HG03064 (cell line): ENCODE results near the gene CC2D1A.

Source experiments
- ATAC-seq: cut with Tn5 transposase; IDR thresholded peaks from one replicate; pipeline ENCODE4 v1.9.1; 2021; ENCODE audit warnings: low read depth; ENCODE audit not compliant: unreplicated experiment

The CC2D1A gene

DNA sequence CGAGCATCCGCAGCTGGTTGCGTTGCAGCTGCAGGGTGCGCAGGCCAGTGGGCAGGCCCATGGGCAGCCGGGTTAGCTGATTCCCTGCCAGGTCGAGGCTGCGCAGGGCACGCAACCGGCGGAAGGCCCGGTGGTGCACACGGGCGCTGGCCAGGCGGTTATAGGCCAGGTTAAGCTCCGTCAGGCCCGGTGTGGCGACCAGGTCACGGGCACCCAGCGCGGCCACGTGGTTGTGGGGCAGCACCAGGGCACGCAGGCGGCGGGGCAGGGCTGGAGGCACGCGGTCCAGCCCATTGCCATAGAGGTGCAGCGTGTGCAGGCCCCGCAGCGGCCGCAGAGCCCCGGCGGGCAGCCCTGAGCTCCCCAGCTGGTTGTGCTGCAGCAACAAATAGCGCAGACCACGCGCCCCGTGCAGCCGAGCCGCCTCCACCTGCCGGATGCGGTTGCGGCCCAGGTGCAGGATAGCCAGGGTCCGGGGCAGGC is 27.0 kb downstream of the CC2D1A start:
- no peak for ATAC-seq

DNA sequence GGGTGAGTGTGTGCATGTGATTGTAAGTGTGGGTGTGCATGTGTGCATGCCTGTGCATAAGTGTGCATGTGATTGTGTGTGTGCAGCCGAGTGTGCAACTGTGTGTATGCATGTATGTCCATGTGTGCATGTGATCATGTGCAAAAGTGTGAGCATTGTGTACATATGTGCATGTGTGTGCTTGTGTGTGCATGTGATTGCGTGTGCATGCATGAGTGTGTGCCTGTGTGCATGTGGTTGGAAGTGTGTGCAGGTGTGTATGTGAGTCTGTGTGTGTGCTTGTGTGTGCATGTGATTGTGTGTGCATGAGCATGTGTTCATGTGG is 28.7 kb downstream of the CC2D1A start:
- no peak for ATAC-seq

DNA sequence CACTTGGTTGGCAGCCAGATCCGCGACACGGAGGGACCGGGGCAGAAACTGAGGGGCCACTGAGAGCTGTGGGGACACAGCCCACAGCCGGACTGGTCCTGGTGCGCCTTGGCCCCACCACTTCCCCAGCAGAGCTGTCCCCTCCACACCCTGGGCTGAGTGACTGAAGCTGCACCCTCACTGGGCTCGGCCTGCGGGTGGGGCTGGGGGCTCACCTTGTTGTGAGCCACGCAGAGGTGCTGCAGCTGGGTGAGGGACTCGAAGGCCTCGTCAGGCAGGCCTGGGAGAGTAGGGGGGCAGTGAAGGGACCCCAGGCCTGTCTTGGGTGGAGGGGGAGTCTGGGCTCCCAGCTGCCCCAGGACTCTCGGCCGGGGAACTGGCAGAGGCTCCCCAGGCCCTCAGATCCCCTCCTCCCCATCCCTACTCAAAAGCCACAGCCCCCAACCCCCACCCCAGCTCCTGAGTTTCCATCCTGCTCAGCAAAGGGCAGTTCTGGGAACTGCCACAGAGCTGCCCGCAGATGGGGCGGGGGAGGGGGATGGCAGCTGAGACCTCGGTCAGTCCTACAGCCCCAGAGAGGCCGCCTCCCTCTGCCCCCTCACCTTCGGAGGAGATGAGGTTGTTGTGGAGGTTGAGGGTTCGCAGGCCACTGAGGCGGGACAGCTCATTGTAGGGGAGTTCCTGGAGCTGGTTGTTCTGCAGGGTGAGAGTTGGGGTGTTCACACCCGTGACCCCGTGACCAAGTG is 29.9 kb downstream of the CC2D1A start:
- no peak for ATAC-seq

DNA sequence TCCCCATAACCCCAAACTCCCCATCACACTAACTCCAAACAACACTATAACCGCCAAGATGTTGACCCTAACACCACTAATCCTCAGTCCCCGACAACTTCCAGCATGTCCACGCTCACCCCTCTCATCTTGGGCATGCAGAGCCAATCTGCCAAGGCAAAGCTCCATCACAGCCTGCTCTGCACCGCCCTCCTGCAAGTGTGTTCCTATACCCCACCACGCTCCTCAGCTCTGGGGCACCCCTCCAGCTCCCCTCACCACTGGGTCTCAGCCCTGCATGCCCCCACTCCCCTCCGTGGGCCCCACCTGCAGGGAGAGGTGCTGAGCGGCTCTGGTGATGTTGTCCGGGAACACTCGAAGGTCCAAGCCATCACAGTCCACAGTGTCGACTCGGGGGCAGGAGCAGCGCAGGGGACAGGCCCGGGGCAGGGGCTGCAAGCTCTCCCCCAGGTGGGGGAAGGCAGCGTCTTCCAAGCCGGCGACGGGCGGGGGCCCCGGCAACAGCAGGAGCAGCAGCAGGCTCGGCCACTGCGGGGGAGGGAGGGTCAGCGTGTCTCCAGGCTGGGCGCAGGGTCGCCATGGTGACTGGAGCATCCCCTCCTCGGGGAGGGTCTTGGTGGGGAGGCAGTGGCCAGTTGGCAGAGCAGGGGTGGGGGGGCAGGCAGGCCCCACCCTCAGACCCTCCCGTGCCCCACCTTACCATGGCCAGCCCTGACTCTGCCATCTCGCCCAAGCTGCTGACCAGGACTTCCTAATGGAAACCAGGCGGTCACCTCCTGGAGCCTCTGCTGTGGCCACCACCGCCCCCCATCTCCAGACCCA is 31.7 kb downstream of the CC2D1A start:
- ATAC-seq: no peak

DNA sequence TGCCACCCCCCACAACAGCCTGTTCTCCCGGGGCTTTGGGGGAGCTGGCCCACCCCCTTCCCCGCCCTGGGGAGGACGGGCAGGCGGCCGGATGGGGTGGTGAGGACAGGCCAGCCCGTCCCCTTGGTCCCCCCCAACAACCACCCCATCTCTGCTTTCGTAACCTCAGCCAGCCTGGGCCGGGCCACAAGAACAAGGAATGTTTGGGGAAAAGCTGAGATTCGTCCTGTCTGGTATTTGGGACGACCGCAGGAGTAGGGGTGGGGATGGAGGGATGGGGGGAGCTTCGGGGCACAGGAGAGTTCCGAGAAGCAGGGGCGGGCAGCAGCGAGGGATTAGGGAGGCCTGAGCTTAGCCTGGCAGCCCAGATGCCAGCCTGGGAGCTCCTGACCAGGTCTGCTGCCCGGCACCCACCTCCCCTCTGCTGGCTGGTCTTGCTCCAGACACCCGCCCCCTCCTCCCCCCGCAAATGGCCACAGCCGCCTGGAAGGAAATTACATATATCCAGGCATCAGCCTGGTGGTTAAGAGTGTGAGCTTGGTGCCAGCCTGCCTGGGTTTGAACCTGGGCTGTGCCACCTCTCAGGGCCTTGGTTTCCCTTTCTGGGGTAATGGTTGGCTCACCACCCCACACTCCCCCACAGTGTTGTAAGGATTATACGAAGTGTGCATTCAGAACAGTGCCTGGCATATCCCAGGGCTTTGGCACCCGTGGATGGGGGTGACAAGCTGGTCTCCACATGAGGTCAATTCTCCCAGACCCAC is 32.5 kb downstream of the CC2D1A start, which contains the start of gene PODNL1:
Gene PODNL1, minus strand, starts transcription at position 117 of the 764 bp plus-strand sequence. CDS start 236 bp downstream, outside the sequence.
- ATAC-seq: no peak

DNA sequence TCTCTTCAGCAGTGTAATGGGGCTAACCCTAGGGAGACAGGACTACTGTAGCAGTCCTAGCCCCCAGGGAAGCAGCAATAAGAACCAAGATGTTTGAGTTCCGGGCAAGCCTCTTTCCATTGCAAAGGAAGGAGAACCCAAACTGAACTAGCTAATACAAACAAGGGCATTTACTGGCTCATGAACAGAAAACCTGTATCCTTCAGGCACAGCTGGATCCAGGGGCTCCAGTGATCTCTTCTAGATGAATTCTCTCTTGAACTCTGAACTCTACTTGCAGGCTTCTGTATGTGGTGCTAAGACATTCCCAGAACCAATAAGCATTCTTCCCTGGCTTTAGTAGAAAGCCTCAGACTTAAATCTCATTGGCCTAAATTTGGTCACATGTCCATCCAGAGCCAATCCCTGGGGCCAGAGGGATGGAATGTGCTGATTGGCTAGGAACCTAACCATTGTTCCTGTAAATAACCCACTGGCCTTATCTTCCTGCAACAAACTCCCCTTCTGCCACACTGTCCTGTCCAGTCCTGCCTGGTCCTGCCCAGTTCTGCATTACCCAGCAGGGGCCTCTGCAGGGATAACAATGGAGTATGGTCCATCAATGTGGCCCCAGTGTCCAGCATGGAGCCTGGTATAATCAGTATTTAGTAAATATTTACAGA is 36.2 kb downstream of the CC2D1A start:
- ATAC-seq: no peak

DNA sequence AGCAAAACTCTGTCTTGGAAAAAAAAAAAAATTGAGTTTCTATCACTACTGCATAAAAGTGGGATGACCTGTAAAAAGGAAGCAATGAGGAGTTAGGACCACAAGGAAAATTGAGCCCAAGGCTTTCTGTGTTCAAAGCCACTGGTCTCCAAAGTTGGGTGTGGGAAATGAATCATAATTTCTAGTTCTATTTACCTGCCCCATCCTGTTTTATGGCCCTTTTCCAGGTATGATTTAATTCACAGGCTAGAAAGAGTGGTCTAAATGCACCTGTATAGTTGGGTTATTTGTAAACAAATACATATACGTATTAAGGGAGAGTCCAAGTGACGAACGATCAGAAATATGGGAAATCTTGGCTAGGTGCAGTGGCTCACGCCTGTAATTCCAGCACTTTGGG is 40.4 kb downstream of the CC2D1A start:
- no peak for ATAC-seq

DNA sequence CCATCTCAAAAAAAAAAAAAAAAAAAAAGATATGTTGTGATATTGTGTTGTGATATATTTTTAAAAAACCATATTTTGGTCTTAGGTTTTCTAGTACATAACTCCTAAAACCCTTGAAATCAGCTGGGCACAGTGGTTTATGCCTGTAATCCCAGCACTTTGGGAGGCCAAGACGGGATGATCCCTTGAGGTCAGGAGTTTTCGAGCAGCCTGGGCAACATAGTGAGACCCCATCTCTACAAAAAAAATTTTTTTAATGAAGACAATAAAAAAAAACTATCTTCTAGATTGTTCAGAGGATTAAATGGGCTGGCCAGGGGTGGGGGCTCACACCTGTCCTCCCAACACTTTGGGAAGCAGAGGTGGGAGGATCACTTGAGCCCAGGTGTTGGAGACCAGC is 45.0 kb downstream of the CC2D1A start:
- ATAC-seq: no peak

DNA sequence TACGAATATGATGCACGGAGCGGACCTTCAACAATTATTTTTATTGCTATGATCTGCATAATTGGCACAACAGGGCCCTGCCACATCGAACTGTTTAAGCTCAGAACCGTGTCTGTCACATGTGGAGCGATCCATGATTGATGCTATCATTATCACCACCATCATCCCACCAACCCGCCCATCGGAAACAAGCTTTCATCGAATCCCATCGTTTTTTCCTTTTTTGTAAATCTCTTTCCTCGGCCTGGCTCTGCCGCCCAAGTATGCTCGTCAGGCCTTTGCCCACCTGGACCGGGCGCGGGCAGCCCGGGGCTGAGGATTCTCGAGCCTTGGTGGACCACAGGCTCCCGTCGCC is 45.8 kb downstream of the CC2D1A start:
- no peak for ATAC-seq

DNA sequence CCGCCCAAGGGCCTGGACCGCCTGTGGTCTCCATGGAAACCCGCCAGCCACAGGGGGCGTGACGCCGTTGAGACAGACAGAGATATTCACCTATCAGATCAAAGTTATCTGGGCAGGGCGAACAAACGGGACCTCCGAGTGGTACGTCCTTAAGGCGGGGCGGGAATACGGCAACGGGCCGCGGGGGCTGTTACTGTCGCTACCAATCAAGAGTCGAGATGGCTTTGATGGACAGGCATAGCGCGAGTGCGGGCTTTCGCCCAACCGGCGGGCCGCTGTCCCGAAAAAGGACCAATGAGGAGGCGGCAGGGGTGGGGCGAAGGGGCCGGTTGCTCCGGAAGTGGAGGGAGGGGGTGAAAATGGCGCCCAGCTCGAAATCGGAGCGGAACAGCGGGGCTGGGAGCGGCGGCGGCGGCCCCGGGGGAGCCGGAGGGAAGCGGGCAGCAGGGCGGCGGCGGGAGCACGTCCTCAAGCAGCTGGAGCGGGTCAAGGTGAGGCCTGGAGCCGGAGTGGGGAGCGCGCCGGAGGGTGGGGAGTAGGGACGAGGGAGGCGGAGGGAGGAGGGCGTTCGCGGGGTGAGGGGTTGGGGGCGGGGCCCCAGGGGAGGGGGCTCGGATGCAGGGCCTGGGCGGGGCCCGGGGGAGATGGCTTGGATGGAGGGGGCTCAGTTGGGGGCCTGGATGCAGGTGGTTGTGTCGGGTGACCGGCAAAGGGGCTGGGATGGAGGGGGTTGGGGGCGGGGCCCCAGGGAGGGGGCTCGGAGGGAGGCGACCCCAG is 46.3 kb downstream of the CC2D1A start, which contains the start of gene DCAF15:
Gene DCAF15, plus strand, starts transcription at position 356 of the 777 bp plus-strand sequence. Its CDS starts 4 bp downstream, at position 360.
- ATAC-seq: peak; percentile 96

DNA sequence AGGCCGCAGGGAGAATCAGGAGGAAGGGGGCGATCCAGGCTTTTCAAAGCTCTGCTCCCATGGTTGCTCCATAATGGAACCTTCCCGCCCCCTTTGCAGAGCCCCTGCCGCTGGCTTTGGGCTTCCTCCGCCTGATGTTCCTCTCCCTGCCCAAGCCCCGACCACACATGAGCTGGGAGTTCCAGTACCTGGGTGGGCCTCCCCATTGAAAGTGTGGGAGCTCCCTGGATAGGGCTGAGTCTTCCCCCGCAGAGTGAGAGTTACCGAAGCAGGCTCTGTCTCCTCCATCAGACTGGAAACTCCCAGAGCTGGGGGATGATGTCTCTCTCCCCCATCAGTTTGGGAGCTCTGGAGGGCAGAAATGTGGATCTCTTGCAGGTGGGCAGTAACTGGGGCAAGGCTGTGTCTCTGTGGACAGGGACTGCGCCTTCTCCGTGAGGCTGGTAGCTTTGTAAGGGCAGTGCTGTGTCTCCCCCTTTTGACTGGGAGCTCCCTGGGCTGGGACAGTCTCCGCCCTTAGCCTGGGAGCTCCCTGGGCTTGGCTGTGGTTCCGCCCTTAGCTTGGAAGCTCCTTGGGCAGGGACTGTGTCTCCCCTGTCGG is 47.0 kb downstream of the CC2D1A start:
- ATAC-seq: no peak

DNA sequence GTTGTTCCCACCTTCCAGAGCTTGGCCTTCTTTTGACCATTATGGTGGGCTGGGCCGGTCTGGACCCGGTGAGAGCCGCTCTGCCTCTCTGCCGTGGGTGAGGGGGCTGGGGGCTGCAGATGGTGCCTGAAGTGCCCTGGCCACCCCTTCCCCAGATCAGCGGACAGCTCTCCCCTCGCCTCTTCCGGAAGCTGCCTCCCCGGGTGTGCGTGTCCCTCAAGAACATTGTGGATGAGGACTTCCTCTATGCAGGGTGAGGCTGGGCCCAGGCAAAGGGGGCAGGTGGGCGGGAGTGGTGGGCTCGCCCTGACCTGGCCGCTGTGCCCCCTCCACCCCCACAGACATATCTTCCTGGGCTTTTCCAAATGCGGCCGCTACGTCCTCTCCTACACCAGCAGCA is 48.2 kb downstream of the CC2D1A start:
- ATAC-seq: no peak

DNA sequence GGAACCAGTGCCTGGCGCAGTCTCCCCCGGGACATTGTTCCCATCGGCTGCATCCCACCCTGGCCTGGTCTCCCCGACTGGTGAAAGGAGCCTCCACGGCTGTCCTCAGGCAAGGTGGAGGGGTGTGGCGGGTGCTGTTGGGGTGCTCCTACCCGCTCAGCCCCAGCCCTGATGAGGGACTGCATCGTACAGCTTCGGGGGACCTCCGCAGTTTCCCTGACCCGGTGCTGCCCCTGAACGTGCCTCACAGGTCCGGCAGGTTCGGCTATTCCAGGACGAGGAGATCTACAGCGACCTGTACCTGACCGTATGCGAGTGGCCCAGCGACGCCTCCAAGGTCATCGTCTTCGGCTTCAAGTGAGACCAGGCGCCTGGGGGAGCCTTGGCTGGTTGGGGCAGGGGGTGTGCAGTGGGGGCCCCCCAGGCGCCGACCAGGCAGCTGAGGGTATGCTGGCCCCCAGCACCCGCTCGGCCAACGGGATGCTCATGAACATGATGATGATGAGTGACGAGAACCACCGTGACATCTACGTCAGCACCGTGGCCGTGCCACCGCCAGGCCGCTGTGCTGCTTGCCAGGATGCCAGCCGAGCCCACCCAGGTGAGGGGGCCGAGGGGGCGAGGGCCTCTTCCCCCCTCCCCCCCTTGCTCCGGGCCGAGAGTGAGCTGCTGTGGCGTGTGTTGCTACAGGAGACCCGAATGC is 49.8 kb downstream of the CC2D1A start:
- ATAC-seq: no peak

DNA sequence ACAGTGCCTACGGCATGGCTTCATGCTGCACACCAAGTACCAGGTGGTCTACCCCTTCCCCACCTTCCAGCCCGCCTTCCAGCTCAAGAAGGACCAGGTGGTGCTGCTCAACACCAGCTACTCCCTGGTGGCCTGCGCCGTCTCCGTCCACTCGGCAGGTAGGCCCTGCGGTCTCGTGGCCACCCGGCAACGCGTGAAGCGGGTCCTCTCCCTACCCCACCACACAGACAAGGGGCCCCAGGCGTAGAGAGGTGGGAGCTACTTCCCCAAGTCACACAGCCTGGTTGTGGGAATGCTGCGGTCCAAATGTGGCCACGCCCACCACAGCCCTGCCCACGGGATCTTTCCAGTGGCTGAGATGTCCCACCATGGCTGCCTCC is 50.4 kb downstream of the CC2D1A start:
- no peak for ATAC-seq

DNA sequence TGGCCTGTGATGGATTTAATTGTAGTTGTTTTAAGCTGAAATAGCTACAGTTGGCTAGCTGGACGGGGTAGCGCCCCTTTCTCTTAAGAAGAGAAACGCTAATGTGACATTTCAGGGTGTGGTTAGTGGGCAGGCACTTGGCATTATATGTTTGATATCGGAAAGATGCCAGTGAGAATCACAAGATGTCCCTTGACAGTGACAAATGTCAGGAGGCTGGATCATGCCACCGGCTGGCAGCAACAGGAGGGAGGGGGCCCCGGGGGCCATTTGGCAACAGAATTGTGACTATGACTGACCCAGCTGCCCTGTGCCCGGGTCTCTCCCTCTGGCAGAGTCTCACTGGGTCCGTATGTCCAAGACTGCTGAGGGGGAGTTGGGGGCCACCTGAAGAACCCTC is 51.0 kb downstream of the CC2D1A start:
- ATAC-seq: no peak

DNA sequence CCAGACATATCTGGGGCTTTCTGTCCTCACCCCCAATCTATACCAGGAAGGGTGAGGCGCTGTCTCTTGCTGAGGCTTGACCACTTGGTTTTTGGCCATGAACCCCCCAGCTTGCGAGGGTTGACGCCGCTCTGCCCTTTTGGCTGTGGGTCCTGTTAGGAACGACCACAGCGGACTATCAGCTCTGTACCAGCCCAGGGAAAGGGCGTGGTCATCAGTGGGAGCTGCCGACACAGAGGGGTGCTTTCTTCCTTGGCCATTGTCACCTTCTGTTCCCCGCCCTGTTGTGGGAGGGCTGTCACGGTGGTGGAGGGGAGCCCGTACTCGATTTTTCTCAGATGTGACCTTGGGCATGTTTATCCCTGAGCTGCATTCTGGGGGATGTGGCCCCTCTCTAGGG is 52.0 kb downstream of the CC2D1A start:
- ATAC-seq: no peak

DNA sequence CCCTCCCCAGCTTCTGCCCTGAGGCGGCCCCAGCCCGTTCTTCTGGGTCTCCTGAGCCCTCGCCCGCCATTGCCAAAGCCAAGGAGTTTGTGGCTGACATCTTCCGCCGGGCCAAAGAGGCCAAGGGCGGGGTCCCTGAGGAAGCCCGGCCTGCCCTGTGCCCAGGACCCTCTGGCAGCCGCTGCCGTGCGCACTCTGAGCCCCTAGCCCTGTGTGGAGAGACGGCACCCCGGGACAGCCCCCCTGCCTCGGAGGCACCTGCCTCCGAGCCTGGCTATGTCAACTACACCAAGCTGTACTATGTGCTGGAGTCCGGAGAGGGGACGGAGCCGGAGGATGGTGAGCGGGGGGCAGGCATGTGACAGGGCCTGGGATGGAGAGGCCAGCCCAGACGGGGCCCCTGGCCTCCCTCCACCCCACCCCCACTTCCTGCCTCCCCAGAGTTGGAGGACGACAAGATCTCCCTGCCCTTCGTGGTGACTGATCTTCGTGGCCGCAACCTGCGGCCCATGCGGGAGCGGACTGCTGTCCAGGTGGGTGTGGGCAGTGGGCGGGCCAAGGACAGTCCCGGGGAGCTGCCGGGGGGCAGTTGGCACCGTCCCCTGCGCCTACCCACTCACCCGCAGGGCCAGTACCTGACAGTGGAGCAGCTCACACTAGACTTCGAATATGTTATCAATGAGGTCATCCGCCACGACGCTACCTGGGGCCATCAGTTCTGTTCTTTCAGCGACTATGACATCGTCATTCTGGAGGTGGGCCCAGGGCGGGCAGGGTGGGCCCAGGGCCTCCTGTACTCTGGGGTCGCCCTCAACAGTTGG is 53.4 kb downstream of the CC2D1A start:
- ATAC-seq: no peak
